HuH-7.5 (cell line): ENCODE results near the gene GALNT18.
A peak's percentile ranks its signal among the peaks of the same experiment; 100 is the strongest.

ENCODE experiments used
- DNase-seq: peaks from one replicate; pipeline ENCODE4 v3.0.0; 2011; ENCODE audit warnings: low spot score

GALNT18 gene

DNA sequence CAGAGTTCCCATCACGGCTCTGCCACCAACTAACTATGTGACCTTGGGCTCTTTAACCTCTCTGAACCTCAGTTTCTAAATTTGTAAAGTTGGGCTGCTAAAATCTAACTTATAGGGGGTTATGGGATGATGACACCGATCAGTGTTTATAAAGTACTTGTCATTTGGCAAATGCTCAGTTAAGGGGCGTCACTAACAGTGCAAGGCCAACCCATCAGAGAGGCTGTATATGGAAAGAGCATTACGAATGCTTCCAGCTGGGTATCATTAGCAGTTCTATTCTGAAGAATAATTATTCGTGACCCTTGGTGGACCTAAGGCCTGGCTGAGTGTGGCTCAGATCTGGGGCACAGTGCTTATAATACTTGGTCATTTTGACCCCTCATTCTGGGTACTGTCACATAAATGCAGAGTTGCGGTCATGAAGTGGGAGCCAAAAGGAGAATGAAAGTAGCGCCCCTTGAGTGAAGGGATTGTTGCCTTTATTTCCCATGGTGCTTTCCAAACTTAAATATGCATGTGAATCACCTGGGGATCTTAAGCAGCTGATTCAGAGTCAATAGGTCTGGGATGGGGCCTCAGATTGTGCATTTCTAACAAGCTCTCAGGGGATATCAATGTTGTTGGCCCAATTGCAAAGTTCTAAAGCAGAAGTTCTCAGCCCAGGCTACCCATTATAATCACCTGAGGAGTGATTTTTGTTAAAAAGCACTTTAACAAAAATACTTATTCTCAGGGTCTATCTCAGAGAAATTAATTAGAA lies 384.6 kb downstream of the GALNT18 start:
- DNase-seq, result no peak

- DNase-seq, result no peak
Measured at GRCh38 chr11:11236498-11237059, 385.2 kb downstream of the GALNT18 start.

DNA sequence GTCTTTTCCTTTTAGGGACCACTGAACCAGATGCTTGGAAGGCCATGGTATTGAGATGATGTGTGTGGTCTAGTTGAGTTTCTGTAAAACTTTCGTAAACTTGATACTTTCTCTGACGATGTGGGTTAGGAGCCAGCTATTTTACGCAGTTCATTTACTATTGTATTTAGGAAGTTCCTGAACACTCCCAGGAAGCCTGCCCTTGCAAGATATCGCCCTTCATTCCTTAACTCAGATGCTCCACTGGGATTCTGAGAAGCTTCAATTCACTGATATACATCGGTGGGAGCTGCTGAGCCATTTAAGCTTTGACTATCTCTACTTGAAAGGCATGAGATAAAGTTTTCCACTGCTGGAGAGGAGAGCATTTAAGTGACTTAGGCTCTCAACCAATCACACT lies 390.0 kb downstream of the GALNT18 start:
- no peak for DNase-seq

DNA sequence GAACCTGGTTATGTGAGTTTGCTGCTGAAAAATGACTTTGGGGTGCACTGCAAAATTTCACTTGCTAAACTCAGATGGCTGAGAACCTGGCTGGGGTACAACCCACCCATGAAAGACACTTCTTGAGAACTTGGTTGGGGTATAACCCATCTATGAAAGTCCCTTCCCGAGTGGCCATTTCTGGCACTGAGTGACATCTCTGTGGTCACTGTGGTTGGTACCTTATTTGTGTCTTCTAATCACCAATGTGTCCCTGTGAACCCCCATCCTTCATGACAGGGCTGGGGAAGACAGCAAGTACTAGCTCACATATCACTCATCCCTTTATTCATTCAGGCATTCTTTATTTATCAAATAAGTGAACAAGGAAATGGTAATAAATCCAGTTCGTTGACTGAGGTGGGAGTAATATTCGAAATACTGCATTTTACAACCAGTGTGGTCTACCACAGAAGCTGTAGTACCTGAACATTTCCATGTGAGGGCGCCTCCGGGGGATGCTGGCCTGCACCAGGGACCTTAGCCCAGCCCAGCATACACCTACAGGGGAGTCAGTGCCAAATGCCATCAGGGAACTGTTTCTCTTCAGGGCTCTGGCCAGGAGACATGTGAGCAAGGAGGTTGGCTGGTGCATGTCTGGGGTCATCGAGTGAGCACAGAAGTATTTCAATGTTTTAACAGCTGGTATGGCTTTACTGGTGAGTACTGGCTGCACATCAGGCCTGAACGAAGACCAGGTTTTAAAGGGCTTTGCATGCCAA lies 390.8 kb downstream of the GALNT18 start:
- DNase-seq, result peak; percentile 25

DNA sequence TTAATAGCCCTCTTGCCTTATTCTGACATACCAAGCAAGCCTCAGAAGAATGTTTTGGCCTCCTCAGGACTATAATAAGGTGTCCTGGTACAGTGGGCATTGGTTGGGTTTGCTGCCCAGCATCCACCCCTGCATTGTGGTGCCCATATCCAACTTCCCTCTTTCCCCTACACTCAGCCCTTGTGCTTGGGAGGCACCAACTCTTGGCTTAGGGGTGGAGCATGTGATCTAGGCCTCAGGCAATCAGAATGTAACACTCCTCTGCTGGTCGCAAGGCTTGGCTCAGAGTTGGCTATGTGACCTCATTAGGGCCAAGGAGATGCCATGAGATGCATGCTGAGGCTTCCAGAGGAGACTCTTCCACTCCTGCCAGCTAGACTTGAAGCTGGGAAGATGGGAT lies 391.7 kb downstream of the GALNT18 start:
- no peak for DNase-seq

DNA sequence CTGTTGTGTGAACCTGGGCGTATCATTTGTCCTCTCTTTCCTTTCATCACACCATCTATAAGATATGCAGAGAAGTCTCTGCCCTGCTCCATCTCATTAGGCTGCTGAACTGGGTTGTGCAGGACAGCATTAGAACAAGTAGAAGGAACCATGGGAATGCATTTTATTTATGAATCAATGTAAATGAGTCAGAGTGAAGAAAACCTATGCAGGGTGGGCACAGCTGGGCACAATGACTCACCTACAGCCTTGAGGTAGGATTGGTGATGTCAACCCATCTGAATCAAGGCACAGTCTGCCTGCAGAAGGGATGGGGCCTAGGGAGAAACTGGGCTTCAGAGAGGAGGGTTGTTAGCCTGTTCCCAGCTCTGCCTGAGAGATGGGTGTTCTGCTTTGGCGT lies 392.2 kb downstream of the GALNT18 start:
- no peak for DNase-seq

GRCh38 chr11:11227296-11228085 lies 394.3 kb downstream of the GALNT18 start:
- no peak for DNase-seq
